Peyer's patch (tissue), 4 donors: ENCODE data around the gene DIS3L2.

Experiments
- CTCF ChIP-seq, 6 experiments: fragments of 450-650 bp in 4 of 6; fragments of 200-600 bp in 2 of 6; sonication (generic) in 1 of 6; IDR thresholded peaks; one replicate each; pipeline ENCODE4 v1.5.1; 2017 to 2019; ENCODE audit warnings: antibody characterized with exemption in 6 of 6, mild to moderate bottlenecking in 3 of 6, moderate library complexity in 1 of 6
- POLR2A ChIP-seq, 2 donors: fragments of 450-650 bp; IDR thresholded peaks; one replicate each; pipeline ENCODE4 v1.5.1; 2017; ENCODE audit warnings: antibody characterized with exemption in 2 of 2, mild to moderate bottlenecking in 2 of 2, moderate library complexity in 2 of 2

- TF ChIP-seq CTCF (IDR thresholded peaks at IDR 0.05) (no peak), POLR2A (IDR thresholded peaks at IDR 0.05) (no peak)
These were observed 348.1 kb downstream of the DIS3L2 start for GRCh38 chr2:232309592-232309991.
